Ascending aorta (tissue), 2 donors: ENCODE results near the gene ADGRG2. TPM values are rescaled to one million over a fixed set of nuclear protein-coding genes. Genes with fewer than 3 reads are reported as not detected.

Source experiments
- DNase-seq, 2 donors: peaks; one replicate each; pipeline ENCODE4 v3.0.0-alpha.2; 2019; ENCODE audit warnings: low spot score in 2 of 2
- H3K27ac ChIP-seq, 2 donors: fragments of 200-600 bp; sonication (generic); one replicate each; pipeline ENCODE4 v1.5.1; 2016 to 2017; ENCODE audit warnings: mild to moderate bottlenecking in 1 of 2
- H3K27me3 ChIP-seq: fragments of 200-600 bp; sonication (generic); one replicate; pipeline ENCODE4 v1.5.1; 2017
- H3K36me3 ChIP-seq, 2 donors: fragments of 200-600 bp; sonication (generic); one replicate each; pipeline ENCODE4 v1.5.1; 2016
- H3K4me1 ChIP-seq, 2 donors: fragments of 200-600 bp; sonication (generic); one replicate each; pipeline ENCODE4 v1.5.1; 2016 to 2017; ENCODE audit warnings: mild to moderate bottlenecking in 1 of 2
- H3K4me3 ChIP-seq, 2 donors: fragments of 200-600 bp; sonication (generic); one replicate each; pipeline ENCODE4 v1.5.1; 2016 to 2017; ENCODE audit warnings: mild to moderate bottlenecking in 1 of 2
- H3K9me3 ChIP-seq, 2 donors: fragments of 200-600 bp; sonication (generic); one replicate each; pipeline ENCODE4 v1.5.1; 2016
- intact Hi-C: fragments of 100-400 bp; cut with DNase I; formaldehyde crosslinking; loops from one replicate; pipeline ENCODE4 v1.15.1; 2023
- total RNA-seq: library from RNA; depleted of rRNA; stranded (reverse); fragments of >200 nt; gene quantifications from one replicate; pipeline ENCODE4 v1.1.0, GENCODE V29; 2016
- TF ChIP-seq, protein P1 (sequence below), 3 experiments: fragments of 200-600 bp in 2 of 3; fragments of 450-650 bp in 1 of 3; sonication (generic) in 2 of 3; IDR thresholded peaks; one replicate each; pipeline ENCODE4 v1.5.1; 2016 to 2019; ENCODE audit warnings: antibody characterized with exemption in 3 of 3, mild to moderate bottlenecking in 1 of 3, moderate library complexity in 1 of 3

ADGRG2 gene, protein sequence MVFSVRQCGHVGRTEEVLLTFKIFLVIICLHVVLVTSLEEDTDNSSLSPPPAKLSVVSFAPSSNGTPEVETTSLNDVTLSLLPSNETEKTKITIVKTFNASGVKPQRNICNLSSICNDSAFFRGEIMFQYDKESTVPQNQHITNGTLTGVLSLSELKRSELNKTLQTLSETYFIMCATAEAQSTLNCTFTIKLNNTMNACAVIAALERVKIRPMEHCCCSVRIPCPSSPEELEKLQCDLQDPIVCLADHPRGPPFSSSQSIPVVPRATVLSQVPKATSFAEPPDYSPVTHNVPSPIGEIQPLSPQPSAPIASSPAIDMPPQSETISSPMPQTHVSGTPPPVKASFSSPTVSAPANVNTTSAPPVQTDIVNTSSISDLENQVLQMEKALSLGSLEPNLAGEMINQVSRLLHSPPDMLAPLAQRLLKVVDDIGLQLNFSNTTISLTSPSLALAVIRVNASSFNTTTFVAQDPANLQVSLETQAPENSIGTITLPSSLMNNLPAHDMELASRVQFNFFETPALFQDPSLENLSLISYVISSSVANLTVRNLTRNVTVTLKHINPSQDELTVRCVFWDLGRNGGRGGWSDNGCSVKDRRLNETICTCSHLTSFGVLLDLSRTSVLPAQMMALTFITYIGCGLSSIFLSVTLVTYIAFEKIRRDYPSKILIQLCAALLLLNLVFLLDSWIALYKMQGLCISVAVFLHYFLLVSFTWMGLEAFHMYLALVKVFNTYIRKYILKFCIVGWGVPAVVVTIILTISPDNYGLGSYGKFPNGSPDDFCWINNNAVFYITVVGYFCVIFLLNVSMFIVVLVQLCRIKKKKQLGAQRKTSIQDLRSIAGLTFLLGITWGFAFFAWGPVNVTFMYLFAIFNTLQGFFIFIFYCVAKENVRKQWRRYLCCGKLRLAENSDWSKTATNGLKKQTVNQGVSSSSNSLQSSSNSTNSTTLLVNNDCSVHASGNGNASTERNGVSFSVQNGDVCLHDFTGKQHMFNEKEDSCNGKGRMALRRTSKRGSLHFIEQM
- 4.3 TPM for total RNA-seq

DNA sequence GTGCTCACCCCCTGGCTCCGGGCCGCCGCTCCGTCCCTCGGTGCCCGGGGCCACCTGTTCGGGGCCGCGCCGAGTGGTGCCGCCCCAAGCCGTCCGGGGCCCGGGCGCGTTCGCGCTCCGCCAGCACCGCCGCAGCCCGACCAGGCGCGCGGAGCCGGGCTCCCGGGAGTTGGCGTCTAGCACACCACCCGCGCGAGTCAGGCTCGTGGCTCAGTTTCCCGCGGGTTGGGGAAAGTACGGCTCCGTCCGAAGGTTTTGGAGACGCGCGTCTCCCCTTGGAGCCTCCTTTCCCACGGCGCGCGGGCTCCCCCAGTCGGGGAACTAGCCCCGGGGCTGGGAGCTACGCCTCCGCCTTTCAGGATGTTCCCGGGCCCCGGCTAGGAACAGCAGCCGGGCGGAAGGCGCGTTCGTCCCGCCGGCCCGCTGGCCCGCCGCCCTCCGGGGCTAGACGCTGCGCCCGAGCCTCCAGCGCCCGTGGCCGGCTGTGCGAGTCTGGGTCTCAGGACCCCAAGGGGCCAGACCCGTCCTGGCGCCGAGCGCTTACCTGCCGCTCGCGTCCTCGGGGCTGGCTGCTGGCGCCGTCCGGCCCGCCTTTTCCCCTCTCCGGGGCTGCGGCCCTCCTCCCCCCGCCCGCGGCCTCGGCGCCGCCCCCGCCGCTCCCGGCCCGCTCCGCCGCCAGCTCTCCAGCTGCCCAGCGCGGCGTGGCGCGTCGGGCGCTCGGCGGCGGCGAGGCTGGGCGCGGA, at the start of gene ADGRG2:
Gene ADGRG2, minus strand, starts transcription at position 571 of the 743 bp plus-strand sequence. CDS start 53,634 bp downstream, outside the sequence.
- no peaks in the 10 kb centered on the region for H3K4me1 ChIP-seq
- no peaks in the 10 kb centered on the region for H3K9me3 ChIP-seq
- TF ChIP-seq, protein P1, sequence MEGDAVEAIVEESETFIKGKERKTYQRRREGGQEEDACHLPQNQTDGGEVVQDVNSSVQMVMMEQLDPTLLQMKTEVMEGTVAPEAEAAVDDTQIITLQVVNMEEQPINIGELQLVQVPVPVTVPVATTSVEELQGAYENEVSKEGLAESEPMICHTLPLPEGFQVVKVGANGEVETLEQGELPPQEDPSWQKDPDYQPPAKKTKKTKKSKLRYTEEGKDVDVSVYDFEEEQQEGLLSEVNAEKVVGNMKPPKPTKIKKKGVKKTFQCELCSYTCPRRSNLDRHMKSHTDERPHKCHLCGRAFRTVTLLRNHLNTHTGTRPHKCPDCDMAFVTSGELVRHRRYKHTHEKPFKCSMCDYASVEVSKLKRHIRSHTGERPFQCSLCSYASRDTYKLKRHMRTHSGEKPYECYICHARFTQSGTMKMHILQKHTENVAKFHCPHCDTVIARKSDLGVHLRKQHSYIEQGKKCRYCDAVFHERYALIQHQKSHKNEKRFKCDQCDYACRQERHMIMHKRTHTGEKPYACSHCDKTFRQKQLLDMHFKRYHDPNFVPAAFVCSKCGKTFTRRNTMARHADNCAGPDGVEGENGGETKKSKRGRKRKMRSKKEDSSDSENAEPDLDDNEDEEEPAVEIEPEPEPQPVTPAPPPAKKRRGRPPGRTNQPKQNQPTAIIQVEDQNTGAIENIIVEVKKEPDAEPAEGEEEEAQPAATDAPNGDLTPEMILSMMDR (IDR thresholded peaks at IDR 0.05) = peak in 1 of 3 experiments; percentile 31
- no peaks in the 10 kb centered on the region for H3K27me3 ChIP-seq
- DNase-seq = peak in 1 of 2 donors; percentile 70
- intact Hi-C loops = loop anchor here (5.0 to 10.0 kb wide), 2 partner anchors 210 to 1257 kb away; partner anchors contain the start of gene RAI2
- peak within 1 kb of the TSS; percentile 57 to 72 for H3K4me3 ChIP-seq
- H3K27ac ChIP-seq = peak within 1 kb of the TSS in 1 of 2 donors; percentile 56
- no peaks in the 10 kb centered on the region for H3K36me3 ChIP-seq

DNA sequence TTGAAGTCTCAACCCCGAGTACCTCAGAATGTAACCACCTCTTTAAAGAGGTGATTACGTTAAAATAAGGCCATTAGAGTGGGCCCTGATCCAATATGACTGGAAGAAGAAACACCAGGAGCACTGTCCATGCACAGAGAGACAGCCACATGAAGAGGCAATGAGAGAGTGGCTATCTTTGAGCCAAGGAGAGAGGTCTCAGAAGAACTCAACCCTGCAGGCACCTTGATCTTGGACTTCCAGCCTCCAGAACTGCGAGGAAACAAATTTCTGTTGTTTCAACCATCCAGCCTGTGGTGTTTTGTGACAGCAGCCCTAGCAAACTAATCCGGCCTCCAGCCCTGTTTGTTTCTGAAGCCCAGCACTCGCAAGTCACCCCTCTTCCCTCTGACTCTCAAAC, 46.3 kb upstream of the ADGRG2 start:
- no peaks in the 10 kb centered on the region for H3K36me3 ChIP-seq
- H3K27ac ChIP-seq = no peak overlapping the region
- no peak for DNase-seq
- H3K4me1 ChIP-seq = no peaks in the 10 kb centered on the region
- H3K27me3 ChIP-seq = no peaks in the 10 kb centered on the region
- intact Hi-C loops = no loop called here
- TF ChIP-seq, protein P1 (IDR thresholded peaks at IDR 0.05) = no peak
- no peak overlapping the region for H3K4me3 ChIP-seq
- H3K9me3 ChIP-seq = no peaks in the 10 kb centered on the region

DNA sequence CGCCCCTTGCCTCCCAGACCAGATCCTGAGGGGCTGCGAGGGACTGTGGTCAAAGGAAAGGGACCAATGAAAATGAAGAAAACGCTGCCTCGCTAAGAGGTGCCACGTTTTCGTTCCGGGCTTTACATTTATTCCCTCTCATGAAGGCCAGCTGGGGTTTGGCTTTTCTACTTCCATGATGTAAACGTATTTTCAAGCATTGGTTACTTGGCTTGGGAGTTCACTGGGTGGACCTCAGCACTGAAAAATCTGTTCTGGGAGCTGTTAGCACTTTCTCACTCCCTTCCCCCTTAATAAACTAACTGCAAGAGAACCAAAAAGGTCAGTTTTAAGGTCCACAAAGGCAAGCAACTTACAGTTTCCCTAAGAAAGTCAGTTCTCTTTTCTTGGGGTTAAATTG, 40.6 kb upstream of the ADGRG2 start:
- no peaks in the 10 kb centered on the region for H3K36me3 ChIP-seq
- H3K4me3 ChIP-seq = no peak overlapping the region
- TF ChIP-seq, protein P1 (IDR thresholded peaks at IDR 0.05) = no peak
- H3K27me3 ChIP-seq = no peaks in the 10 kb centered on the region
- intact Hi-C loops = no loop called here
- no peak for DNase-seq
- H3K4me1 ChIP-seq = no peaks in the 10 kb centered on the region
- no peaks in the 10 kb centered on the region for H3K9me3 ChIP-seq
- no peak overlapping the region for H3K27ac ChIP-seq

DNA sequence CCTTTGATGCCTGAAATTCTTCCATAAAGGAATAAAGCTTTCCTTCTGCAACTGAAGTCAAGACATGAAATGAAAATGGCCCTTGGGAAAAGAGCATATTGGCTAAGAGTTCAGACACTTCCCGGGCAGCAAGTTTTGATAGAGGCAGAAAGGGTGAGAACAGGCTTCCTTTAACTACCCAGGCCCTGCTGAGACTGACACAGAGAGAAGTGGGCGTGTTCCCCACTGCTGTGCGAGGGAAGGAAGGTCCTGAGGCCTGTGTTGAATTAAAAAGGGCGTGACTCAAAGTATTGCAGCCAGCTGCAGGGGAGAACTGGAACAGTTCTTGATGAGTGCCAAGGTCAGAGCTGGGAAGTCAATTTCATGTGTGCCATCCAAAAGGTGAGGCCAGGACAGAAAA, 33.9 kb upstream of the ADGRG2 start:
- intact Hi-C loops = no loop called here
- H3K27ac ChIP-seq = no peak overlapping the region
- no peaks in the 10 kb centered on the region for H3K4me1 ChIP-seq
- H3K4me3 ChIP-seq = no peak overlapping the region
- no peak for DNase-seq
- no peaks in the 10 kb centered on the region for H3K9me3 ChIP-seq
- no peaks in the 10 kb centered on the region for H3K27me3 ChIP-seq
- H3K36me3 ChIP-seq = no peaks in the 10 kb centered on the region
- TF ChIP-seq, protein P1 (IDR thresholded peaks at IDR 0.05) = no peak

DNA sequence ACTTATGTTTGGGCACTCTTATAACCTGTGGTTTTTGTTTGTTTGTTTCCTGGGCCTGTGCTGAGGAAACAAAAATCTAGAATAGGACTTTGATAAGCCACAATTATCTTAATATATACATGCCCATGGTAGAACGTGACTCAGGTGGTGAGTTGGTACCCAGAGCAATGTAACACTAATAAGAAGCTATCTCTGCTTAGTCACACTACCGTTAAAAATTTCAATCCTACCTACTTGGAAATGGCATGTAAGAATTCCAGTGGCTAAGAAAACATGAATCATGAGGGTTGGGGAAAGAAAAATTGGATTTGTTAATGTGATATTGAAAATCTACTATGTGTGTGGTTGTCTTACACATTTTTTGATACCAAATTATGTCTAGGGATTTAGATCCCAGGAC, 30.5 kb upstream of the ADGRG2 start:
- intact Hi-C loops = no loop called here
- Histone ChIP-seq H3K9me3 (no peaks in the 10 kb centered on the region), H3K27ac (no peak overlapping the region), H3K27me3 (no peaks in the 10 kb centered on the region), H3K4me3 (no peak overlapping the region), H3K4me1 (no peaks in the 10 kb centered on the region), H3K36me3 (no peaks in the 10 kb centered on the region)
- no peak for DNase-seq
- TF ChIP-seq, protein P1 (IDR thresholded peaks at IDR 0.05) = no peak
